ENCODE measurements around the gene SIN3B.
A peak's percentile ranks its signal among the peaks of the same experiment; 100 is the strongest.

Gene SIN3B

DNA sequence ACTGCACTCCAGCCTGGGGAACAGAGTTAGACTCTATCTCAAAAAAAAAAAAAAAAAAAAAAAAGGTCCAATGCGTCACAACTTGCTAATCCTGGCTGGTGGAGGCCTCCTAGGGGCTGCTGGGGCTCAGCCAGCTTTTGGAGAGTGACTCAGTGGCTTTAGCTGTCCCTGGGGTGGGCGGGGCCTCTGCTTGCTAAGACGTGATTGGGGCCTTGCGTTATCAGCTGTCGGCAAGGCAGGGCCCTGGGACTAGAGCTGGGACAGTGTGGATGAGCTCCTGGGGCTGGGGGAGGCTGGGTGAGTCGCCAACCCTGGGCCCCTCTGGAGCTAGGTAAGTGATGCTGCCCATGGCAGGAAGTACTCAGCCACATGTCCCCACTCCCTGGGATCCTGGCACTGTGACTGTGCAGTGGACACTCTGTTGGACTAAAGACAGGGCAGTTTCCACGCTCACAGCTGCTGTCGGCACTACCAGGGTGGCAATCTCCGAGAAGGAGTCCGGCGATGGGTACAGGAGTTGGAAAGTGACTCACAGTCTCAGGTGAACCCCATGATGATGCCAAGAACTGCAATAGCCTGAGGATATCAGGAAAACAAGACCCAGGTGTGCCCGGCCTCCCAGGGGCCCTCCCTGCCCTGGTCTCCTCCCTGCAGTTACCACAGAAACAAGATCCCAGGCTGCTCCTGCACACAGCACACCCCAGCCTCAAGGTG, 91.8 kb downstream of the SIN3B start:
- H3K4me3 ChIP-seq (ENCODE audit: control insufficient read depth, low read depth, low read length): no peak overlapping the region
- TF ChIP-seq, protein P1, sequence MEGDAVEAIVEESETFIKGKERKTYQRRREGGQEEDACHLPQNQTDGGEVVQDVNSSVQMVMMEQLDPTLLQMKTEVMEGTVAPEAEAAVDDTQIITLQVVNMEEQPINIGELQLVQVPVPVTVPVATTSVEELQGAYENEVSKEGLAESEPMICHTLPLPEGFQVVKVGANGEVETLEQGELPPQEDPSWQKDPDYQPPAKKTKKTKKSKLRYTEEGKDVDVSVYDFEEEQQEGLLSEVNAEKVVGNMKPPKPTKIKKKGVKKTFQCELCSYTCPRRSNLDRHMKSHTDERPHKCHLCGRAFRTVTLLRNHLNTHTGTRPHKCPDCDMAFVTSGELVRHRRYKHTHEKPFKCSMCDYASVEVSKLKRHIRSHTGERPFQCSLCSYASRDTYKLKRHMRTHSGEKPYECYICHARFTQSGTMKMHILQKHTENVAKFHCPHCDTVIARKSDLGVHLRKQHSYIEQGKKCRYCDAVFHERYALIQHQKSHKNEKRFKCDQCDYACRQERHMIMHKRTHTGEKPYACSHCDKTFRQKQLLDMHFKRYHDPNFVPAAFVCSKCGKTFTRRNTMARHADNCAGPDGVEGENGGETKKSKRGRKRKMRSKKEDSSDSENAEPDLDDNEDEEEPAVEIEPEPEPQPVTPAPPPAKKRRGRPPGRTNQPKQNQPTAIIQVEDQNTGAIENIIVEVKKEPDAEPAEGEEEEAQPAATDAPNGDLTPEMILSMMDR (IDR thresholded peaks at IDR 0.05; ENCODE audit: control insufficient read depth, insufficient read depth, low read depth, low read length, missing control alignments): no peak
- peak; percentile 31 for DNase-seq (ENCODE audit: low read depth)

DNA sequence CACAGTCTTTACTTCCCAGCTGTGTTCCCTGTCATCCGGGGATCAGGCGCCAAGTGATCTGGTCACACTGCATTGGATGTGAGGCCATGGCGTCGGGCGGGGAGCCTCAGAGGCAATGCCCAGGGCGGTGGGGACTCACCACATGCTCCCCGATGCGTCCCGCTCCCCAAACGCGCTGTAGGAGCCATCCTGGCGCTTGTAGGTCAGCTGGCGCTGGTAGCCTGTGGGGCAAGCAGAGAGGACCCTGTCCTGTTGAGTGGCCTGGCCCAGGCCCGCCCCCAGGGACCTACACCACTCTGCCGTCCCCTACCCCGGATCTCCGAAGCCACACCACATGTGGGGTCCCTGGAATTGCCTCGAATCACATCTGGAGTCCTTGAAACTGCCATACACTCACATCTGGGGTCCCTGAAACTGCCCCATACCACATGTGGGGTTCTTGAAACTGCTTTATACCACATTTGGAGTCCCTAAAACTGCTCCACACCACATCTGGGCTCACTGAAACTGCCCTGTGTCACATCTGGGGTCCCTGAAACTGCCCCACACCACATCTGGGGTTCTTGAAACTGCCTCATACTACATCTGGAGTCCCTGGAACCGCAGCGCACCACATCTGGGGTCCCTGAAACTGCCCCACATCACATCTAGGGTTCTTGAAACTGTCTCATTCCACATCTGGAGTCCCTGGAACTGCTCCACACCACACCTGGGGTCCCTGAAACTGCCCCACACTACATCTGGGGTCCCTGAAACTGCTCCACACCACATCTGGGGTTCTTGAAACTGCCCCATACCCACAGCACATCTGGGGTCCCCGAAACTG, 92.8 kb downstream of the SIN3B start:
- no peak overlapping the region for H3K4me3 ChIP-seq (ENCODE audit: control insufficient read depth, low read depth, low read length)
- TF ChIP-seq, protein P1 (IDR thresholded peaks at IDR 0.05; ENCODE audit: control insufficient read depth, insufficient read depth, low read depth, low read length, missing control alignments): no peak
- DNase-seq (ENCODE audit: low read depth): no peak

DNA sequence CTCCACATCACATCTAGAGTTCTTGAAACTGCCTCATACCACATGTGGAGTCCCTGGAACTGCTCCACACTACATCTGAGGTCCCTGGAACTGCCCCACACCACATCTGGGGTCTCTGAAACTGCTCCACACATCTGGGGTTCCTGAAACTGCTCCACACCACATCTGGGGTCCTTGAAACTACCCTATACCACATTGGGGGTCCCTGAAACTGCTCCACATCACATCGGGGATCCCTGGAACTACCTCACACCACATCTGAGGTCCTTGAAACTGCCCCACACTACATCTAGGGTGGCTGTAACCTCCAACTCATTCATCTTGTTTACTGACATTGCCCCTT, 93.4 kb downstream of the SIN3B start:
- DNase-seq (ENCODE audit: low read depth): no peak
- TF ChIP-seq, protein P1 (IDR thresholded peaks at IDR 0.05; ENCODE audit: control insufficient read depth, insufficient read depth, low read depth, low read length, missing control alignments): no peak
- no peak overlapping the region for H3K4me3 ChIP-seq (ENCODE audit: control insufficient read depth, low read depth, low read length)

DNA sequence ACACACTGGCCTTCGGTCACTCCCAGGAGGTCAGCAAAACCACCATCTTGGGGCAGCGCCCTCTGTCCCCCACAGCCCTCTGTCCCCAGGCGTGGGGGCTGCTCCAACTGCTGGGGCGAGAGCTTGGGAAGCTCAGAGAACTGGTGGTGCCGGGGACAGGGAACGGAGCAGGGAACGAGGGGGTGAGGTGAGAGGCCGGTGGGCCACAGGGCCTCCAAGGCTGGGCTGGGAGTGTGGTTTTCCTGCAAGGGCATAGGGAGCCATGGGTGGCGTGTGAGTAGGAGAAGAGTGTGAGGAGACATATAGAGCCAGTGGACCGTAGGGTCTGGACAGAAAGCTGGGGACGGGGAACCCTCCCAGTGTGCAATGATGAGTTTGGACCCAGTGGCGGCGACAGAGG, 93.8 kb downstream of the SIN3B start:
- TF ChIP-seq, protein P1 (IDR thresholded peaks at IDR 0.05; ENCODE audit: control insufficient read depth, insufficient read depth, low read depth, low read length, missing control alignments): no peak
- H3K4me3 ChIP-seq (ENCODE audit: control insufficient read depth, low read depth, low read length): no peak overlapping the region
- no peak for DNase-seq (ENCODE audit: low read depth)

GRCh38 chr19:16927883-16928282, 98.7 kb downstream of the SIN3B start:
- TF ChIP-seq, protein P1 (IDR thresholded peaks at IDR 0.05; ENCODE audit: control insufficient read depth, insufficient read depth, low read depth, low read length, missing control alignments): no peak
- H3K4me3 ChIP-seq (ENCODE audit: control insufficient read depth, low read depth, low read length): no peak overlapping the region
- no peak for DNase-seq (ENCODE audit: low read depth)

- H3K4me3 ChIP-seq (ENCODE audit: control insufficient read depth, low read depth, low read length): no peak overlapping the region
- TF ChIP-seq, protein P1 (IDR thresholded peaks at IDR 0.05; ENCODE audit: control insufficient read depth, insufficient read depth, low read depth, low read length, missing control alignments): no peak
- no peak for DNase-seq (ENCODE audit: low read depth)
Observed at GRCh38 chr19:16928351-16928750, 99.2 kb downstream of the SIN3B start.

All from AG09309 (cell line).